ENCODE results near the gene ATP6V0D1. TPM values are rescaled to one million over a fixed set of nuclear protein-coding genes. Genes with fewer than 3 reads are reported as not detected.
A peak's percentile ranks its signal among the peaks of the same experiment; 100 is the strongest.

ATP6V0D1 gene
- polyA plus RNA-seq: 188 and 195 TPM in 2 replicates
- polyA minus RNA-seq: 176 and 188 TPM in 2 replicates

GRCh38 chr16:67480833-67481560 is at the start of gene ATP6V0D1:
Gene ATP6V0D1 (minus strand): TSS chr16:67481157. CDS start chr16:67481086, 71 bp downstream.
- peak within 1 kb of the TSS; percentile 98 for H3K9ac ChIP-seq (ENCODE audit: low read length)
- peaks cover 41% of the 10 kb centered on the region for H3K79me2 ChIP-seq (replicated peaks; ENCODE audit: insufficient read depth, low read length)
- TF ChIP-seq SMC3 (conservative IDR thresholded peaks at IDR 0.05; ENCODE audit: poor library complexity): peak; percentile 73
- peak; percentile 98 for TF ChIP-seq POLR2AphosphoS5 (IDR thresholded peaks at IDR 0.05)
- no peak for TF ChIP-seq EZH2 (IDR thresholded peaks at IDR 0.05; ENCODE audit: borderline replicate concordance, insufficient read depth, low read length, poor library complexity, severe bottlenecking)
- TF ChIP-seq MXI1 (conservative IDR thresholded peaks at IDR 0.05; ENCODE audit: poor library complexity, severe bottlenecking): peak; percentile 90
- TF ChIP-seq EP300 (conservative IDR thresholded peaks at IDR 0.05; ENCODE audit: poor library complexity, severe bottlenecking): peak; percentile 74
- peak; percentile 79 for TF ChIP-seq RAD21 (conservative IDR thresholded peaks at IDR 0.05)
- TF ChIP-seq, protein P1, sequence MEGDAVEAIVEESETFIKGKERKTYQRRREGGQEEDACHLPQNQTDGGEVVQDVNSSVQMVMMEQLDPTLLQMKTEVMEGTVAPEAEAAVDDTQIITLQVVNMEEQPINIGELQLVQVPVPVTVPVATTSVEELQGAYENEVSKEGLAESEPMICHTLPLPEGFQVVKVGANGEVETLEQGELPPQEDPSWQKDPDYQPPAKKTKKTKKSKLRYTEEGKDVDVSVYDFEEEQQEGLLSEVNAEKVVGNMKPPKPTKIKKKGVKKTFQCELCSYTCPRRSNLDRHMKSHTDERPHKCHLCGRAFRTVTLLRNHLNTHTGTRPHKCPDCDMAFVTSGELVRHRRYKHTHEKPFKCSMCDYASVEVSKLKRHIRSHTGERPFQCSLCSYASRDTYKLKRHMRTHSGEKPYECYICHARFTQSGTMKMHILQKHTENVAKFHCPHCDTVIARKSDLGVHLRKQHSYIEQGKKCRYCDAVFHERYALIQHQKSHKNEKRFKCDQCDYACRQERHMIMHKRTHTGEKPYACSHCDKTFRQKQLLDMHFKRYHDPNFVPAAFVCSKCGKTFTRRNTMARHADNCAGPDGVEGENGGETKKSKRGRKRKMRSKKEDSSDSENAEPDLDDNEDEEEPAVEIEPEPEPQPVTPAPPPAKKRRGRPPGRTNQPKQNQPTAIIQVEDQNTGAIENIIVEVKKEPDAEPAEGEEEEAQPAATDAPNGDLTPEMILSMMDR (IDR thresholded peaks at IDR 0.05; ENCODE audit: poor library complexity, severe bottlenecking): peak; percentile 99
- TF ChIP-seq, protein P2, sequence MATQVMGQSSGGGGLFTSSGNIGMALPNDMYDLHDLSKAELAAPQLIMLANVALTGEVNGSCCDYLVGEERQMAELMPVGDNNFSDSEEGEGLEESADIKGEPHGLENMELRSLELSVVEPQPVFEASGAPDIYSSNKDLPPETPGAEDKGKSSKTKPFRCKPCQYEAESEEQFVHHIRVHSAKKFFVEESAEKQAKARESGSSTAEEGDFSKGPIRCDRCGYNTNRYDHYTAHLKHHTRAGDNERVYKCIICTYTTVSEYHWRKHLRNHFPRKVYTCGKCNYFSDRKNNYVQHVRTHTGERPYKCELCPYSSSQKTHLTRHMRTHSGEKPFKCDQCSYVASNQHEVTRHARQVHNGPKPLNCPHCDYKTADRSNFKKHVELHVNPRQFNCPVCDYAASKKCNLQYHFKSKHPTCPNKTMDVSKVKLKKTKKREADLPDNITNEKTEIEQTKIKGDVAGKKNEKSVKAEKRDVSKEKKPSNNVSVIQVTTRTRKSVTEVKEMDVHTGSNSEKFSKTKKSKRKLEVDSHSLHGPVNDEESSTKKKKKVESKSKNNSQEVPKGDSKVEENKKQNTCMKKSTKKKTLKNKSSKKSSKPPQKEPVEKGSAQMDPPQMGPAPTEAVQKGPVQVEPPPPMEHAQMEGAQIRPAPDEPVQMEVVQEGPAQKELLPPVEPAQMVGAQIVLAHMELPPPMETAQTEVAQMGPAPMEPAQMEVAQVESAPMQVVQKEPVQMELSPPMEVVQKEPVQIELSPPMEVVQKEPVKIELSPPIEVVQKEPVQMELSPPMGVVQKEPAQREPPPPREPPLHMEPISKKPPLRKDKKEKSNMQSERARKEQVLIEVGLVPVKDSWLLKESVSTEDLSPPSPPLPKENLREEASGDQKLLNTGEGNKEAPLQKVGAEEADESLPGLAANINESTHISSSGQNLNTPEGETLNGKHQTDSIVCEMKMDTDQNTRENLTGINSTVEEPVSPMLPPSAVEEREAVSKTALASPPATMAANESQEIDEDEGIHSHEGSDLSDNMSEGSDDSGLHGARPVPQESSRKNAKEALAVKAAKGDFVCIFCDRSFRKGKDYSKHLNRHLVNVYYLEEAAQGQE (IDR thresholded peaks at IDR 0.05; ENCODE audit: borderline replicate concordance): peak; percentile 93
- peak; percentile 92 for TF ChIP-seq TAF1 (IDR thresholded peaks at IDR 0.05; ENCODE audit: low read depth)

GRCh38 chr16:67530013-67530939 is 49.3 kb upstream of the ATP6V0D1 start:
- H3K27ac ChIP-seq (ENCODE audit: low read length): peak overlapping the region; percentile 52
- TF ChIP-seq EZH2 (IDR thresholded peaks at IDR 0.05; ENCODE audit: borderline replicate concordance, insufficient read depth, low read length, poor library complexity, severe bottlenecking): no peak
- TF ChIP-seq TAF1 (IDR thresholded peaks at IDR 0.05; ENCODE audit: low read depth): peak; percentile 22
- TF ChIP-seq POLR2AphosphoS5 (IDR thresholded peaks at IDR 0.05): peak; percentile 8
- TF ChIP-seq RAD21 (conservative IDR thresholded peaks at IDR 0.05): no peak
- TF ChIP-seq SMC3 (conservative IDR thresholded peaks at IDR 0.05; ENCODE audit: poor library complexity): no peak
- TF ChIP-seq MXI1 (conservative IDR thresholded peaks at IDR 0.05; ENCODE audit: poor library complexity, severe bottlenecking): no peak
- TF ChIP-seq, protein P2 (IDR thresholded peaks at IDR 0.05; ENCODE audit: borderline replicate concordance): no peak
- TF ChIP-seq EP300 (conservative IDR thresholded peaks at IDR 0.05; ENCODE audit: poor library complexity, severe bottlenecking): no peak
- TF ChIP-seq, protein P1 (IDR thresholded peaks at IDR 0.05; ENCODE audit: poor library complexity, severe bottlenecking): no peak
- no peak overlapping the region for H2AFZ ChIP-seq (ENCODE audit: low read depth, low read length)
- no peaks in the 10 kb centered on the region for H4K20me1 ChIP-seq (ENCODE audit: insufficient read depth)
- H3K27me3 ChIP-seq (ENCODE audit: insufficient read depth, low read depth, low read length): no peaks in the 10 kb centered on the region
- H3K4me2 ChIP-seq (ENCODE audit: low read length): peak overlapping the region; percentile 91
- no peaks in the 10 kb centered on the region for H3K9me3 ChIP-seq (ENCODE audit: low read length)
- H3K4me3 ChIP-seq (ENCODE audit: low read length): peak overlapping the region; percentile 90
- H3F3A ChIP-seq (ENCODE audit: insufficient read depth, low read length, poor library complexity, severe bottlenecking): no peaks in the 10 kb centered on the region
- H3K9ac ChIP-seq (ENCODE audit: low read length): peak overlapping the region; percentile 92
- no peaks in the 10 kb centered on the region for H3K36me3 ChIP-seq (ENCODE audit: insufficient read depth, low read length)
- H3K79me2 ChIP-seq (replicated peaks; ENCODE audit: insufficient read depth, low read length): peaks cover 22% of the 10 kb centered on the region
- H3K9me2 ChIP-seq (ENCODE audit: insufficient read depth, low read length): no peaks in the 10 kb centered on the region

More at GRCh38 chr16:67480833-67481560, at the start of gene ATP6V0D1:
- Histone ChIP-seq H4K20me1 (ENCODE audit: insufficient read depth) (no peaks in the 10 kb centered on the region), H3K27ac (ENCODE audit: low read length) (peak within 1 kb of the TSS; percentile 95), H3K36me3 (ENCODE audit: insufficient read depth, low read length) (no peaks in the 10 kb centered on the region), H2AFZ (ENCODE audit: low read depth, low read length) (peak within 1 kb of the TSS; percentile 96), H3K9me2 (ENCODE audit: insufficient read depth, low read length) (no peaks in the 10 kb centered on the region), H3K27me3 (ENCODE audit: insufficient read depth, low read depth, low read length) (no peaks in the 10 kb centered on the region), H3F3A (ENCODE audit: insufficient read depth, low read length, poor library complexity, severe bottlenecking) (no peaks in the 10 kb centered on the region), H3K4me2 (ENCODE audit: low read length) (peak within 1 kb of the TSS; percentile 97), H3K4me3 (ENCODE audit: low read length) (peak within 1 kb of the TSS; percentile 100), H3K9me3 (ENCODE audit: low read length) (no peaks in the 10 kb centered on the region)
